NK-92 (cell line): ENCODE results near the gene VWA5A.
"Not testable (repeated sequence)": the region's sequence is repeated elsewhere in the genome, so short reads cannot be mapped to it uniquely, and the experiment has no call there.

Experiments used
- DNase-seq: peaks from one replicate; lab custom pipeline; 2025; ENCODE audit not compliant: unreplicated experiment; lab: John Stamatoyannopoulos, UW

The VWA5A gene

GRCh38 chr11:124168796-124169195, 53.5 kb downstream of the VWA5A start:
- DNase-seq = no peak

- not testable (repeated sequence) for DNase-seq
Measured at GRCh38 chr11:124170315-124170714, 55.1 kb downstream of the VWA5A start.

- DNase-seq = no peak
Measured at GRCh38 chr11:124170801-124171586, 55.7 kb downstream of the VWA5A start.

- no peak for DNase-seq
Measured at GRCh38 chr11:124172101-124172500, 56.9 kb downstream of the VWA5A start.

GRCh38 chr11:124172599-124172998, 57.3 kb downstream of the VWA5A start:
- DNase-seq = no peak

- DNase-seq = no peak
Measured at GRCh38 chr11:124174001-124174583, 58.8 kb downstream of the VWA5A start.

GRCh38 chr11:124176925-124177715, 61.9 kb downstream of the VWA5A start:
- no peak for DNase-seq

- no peak for DNase-seq
Measured at GRCh38 chr11:124179310-124179709, 64.1 kb downstream of the VWA5A start.

GRCh38 chr11:124183068-124183467, 67.8 kb downstream of the VWA5A start, which contains the start of gene OR10D3:
OR10D3 (plus strand) TSS chr11:124183345; CDS start chr11:124185270, 1,925 bp downstream.
- no peak for DNase-seq

GRCh38 chr11:124190298-124191139, 75.3 kb downstream of the VWA5A start:
- no peak for DNase-seq

- DNase-seq = no peak
Measured at GRCh38 chr11:124193221-124194010, 78.2 kb downstream of the VWA5A start.

GRCh38 chr11:124194293-124195188, 79.3 kb downstream of the VWA5A start:
- no peak for DNase-seq

GRCh38 chr11:124195189-124195734, 80.0 kb downstream of the VWA5A start:
- DNase-seq = no peak
